Activated T-helper 1 cell treated with anti-CD3 and anti-CD28 coated beads, Interleukin-12 subunit alpha, Interleukin-12 subunit beta, Interleukin-2, Interleukin-4 antibody, amounts not matched to agents 30 ng/mL and 10 ng/mL and 1 ng/mL, durations not matched to agents 14 hours and 24 hours and 36 hours (primary cell): ENCODE measurements around the gene KIF1A. TPM values are rescaled to one million over a fixed set of nuclear protein-coding genes. Genes with fewer than 3 reads are reported as not detected.
A peak's percentile ranks its signal among the peaks of the same experiment; 100 is the strongest.

Experiments
- DNase-seq: peaks from one replicate; pipeline ENCODE4 v3.0.0; 2021; ENCODE audit warnings: low spot score
- H3K27ac Mint-ChIP-seq: one replicate; pipeline ENCODE4 v1.8.0; 2021; ENCODE audit warnings: mild to moderate bottlenecking, mixed read lengths
- H3K27me3 Mint-ChIP-seq: one replicate; pipeline ENCODE4 v1.8.0; 2022; ENCODE audit warnings: mild to moderate bottlenecking, moderate library complexity, mixed read lengths; ENCODE audit not compliant: insufficient read depth
- H3K36me3 Mint-ChIP-seq: one replicate; pipeline ENCODE4 v1.8.0; 2021; ENCODE audit warnings: low read depth, mixed read lengths
- H3K4me1 Mint-ChIP-seq: one replicate; pipeline ENCODE4 v1.8.0; 2021; ENCODE audit warnings: low read depth, mixed read lengths
- H3K4me3 Mint-ChIP-seq: one replicate; pipeline ENCODE4 v1.8.0; 2021; ENCODE audit warnings: mild to moderate bottlenecking, moderate library complexity, mixed read lengths
- H3K9me3 Mint-ChIP-seq: one replicate; pipeline ENCODE4 v1.8.0; 2021; ENCODE audit warnings: mixed read lengths
- intact Hi-C: fragments of 100-400 bp; cut with micrococcal nuclease; formaldehyde crosslinking; loops from one replicate; pipeline ENCODE4 v1.15.1; 2024
- total RNA-seq: library from RNA; stranded (reverse); gene quantifications from 2 replicates; pipeline ENCODE4 v1.2.3, GENCODE V29; 2022

KIF1A gene
- total RNA-seq, 1 donor from 2014 or later: 0.83 TPM

- no peaks in the 10 kb centered on the region for H3K36me3 Mint-ChIP-seq
- H3K4me1 Mint-ChIP-seq: no peaks in the 10 kb centered on the region
- intact Hi-C loops: no loop called here
- no peak overlapping the region for H3K4me3 Mint-ChIP-seq
- no peak for DNase-seq
- H3K27me3 Mint-ChIP-seq: peaks cover 5% of the 10 kb centered on the region
- H3K27ac Mint-ChIP-seq: no peak overlapping the region
- no peaks in the 10 kb centered on the region for H3K9me3 Mint-ChIP-seq
Measured at GRCh38 chr2:240836781-240837467, 16.9 kb upstream of the KIF1A start.

GRCh38 chr2:240835528-240835927 is 15.5 kb upstream of the KIF1A start:
- Mint-ChIP-seq H3K27me3 (peaks cover 12% of the 10 kb centered on the region), H3K9me3 (no peaks in the 10 kb centered on the region), H3K27ac (no peak overlapping the region), H3K4me3 (no peak overlapping the region), H3K36me3 (no peaks in the 10 kb centered on the region), H3K4me1 (no peaks in the 10 kb centered on the region)
- intact Hi-C loops: no loop called here
- no peak for DNase-seq

GRCh38 chr2:240834377-240834975 is 14.5 kb upstream of the KIF1A start:
- Mint-ChIP-seq H3K4me3 (no peak overlapping the region), H3K4me1 (no peaks in the 10 kb centered on the region), H3K27ac (no peak overlapping the region), H3K27me3 (peaks cover 23% of the 10 kb centered on the region), H3K9me3 (no peaks in the 10 kb centered on the region), H3K36me3 (no peaks in the 10 kb centered on the region)
- intact Hi-C loops: loop anchor here (5.0 kb wide), 1 partner anchor 483 kb away; the partner anchor contains the start of genes HDLBP and SEPTIN2
- no peak for DNase-seq

- intact Hi-C loops: loop anchor here (2.0 to 5.0 kb wide), 2 partner anchors 483 to 697 kb away; partner anchors contain the start of genes COPS9, HDLBP and SEPTIN2
- Mint-ChIP-seq H3K9me3 (no peaks in the 10 kb centered on the region), H3K4me3 (no peak overlapping the region), H3K27ac (no peak overlapping the region), H3K4me1 (no peaks in the 10 kb centered on the region), H3K27me3 (peaks cover 28% of the 10 kb centered on the region), H3K36me3 (no peaks in the 10 kb centered on the region)
- DNase-seq: no peak
Measured at GRCh38 chr2:240833724-240834285, 13.8 kb upstream of the KIF1A start.

GRCh38 chr2:240832921-240833494 is 13.0 kb upstream of the KIF1A start:
- intact Hi-C loops: loop anchor here (1.0 to 5.0 kb wide), 9 partner anchors 165 to 1048 kb away; partner anchors contain the start of genes CAPN10, COPS9, GPC1 and HDLBP
- Mint-ChIP-seq H3K36me3 (no peaks in the 10 kb centered on the region), H3K9me3 (no peaks in the 10 kb centered on the region), H3K27ac (no peak overlapping the region), H3K27me3 (peaks cover 27% of the 10 kb centered on the region), H3K4me1 (no peaks in the 10 kb centered on the region), H3K4me3 (no peak overlapping the region)
- DNase-seq: no peak

- Mint-ChIP-seq H3K4me1 (no peaks in the 10 kb centered on the region), H3K36me3 (no peaks in the 10 kb centered on the region), H3K27me3 (peaks cover 27% of the 10 kb centered on the region), H3K27ac (no peak overlapping the region), H3K4me3 (no peak overlapping the region), H3K9me3 (no peaks in the 10 kb centered on the region)
- peak; percentile 97 for DNase-seq
- intact Hi-C loops: loop anchor here (1.0 to 5.0 kb wide), 9 partner anchors 166 to 1049 kb away; partner anchors contain the start of genes CAPN10, COPS9, GPC1 and HDLBP
Measured at GRCh38 chr2:240832205-240832727, 12.2 kb upstream of the KIF1A start.

- Mint-ChIP-seq H3K4me3 (peak overlapping the region; percentile 72), H3K27ac (no peak overlapping the region), H3K4me1 (no peaks in the 10 kb centered on the region), H3K36me3 (no peaks in the 10 kb centered on the region), H3K27me3 (peaks cover 23% of the 10 kb centered on the region), H3K9me3 (no peaks in the 10 kb centered on the region)
- intact Hi-C loops: loop anchor here (1.0 to 5.0 kb wide), 9 partner anchors 167 to 1050 kb away; partner anchors contain the start of genes CAPN10, COPS9, GPC1 and HDLBP
- no peak for DNase-seq
Measured at GRCh38 chr2:240831594-240832204, 11.7 kb upstream of the KIF1A start.

- DNase-seq: no peak
- no peaks in the 10 kb centered on the region for H3K36me3 Mint-ChIP-seq
- intact Hi-C loops: no loop called here
- H3K9me3 Mint-ChIP-seq: no peaks in the 10 kb centered on the region
- H3K4me3 Mint-ChIP-seq: no peak overlapping the region
- no peak overlapping the region for H3K27ac Mint-ChIP-seq
- H3K27me3 Mint-ChIP-seq: peaks cover 54% of the 10 kb centered on the region
- H3K4me1 Mint-ChIP-seq: no peaks in the 10 kb centered on the region
Measured at GRCh38 chr2:240825476-240825875, 5.5 kb upstream of the KIF1A start.

- Mint-ChIP-seq H3K4me3 (no peak overlapping the region), H3K9me3 (no peaks in the 10 kb centered on the region)
- DNase-seq: no peak
Measured at GRCh38 chr2:240823449-240824336, 3.7 kb upstream of the KIF1A start.

GRCh38 chr2:240822280-240822847 is 2.3 kb upstream of the KIF1A start:
- Mint-ChIP-seq H3K36me3 (no peaks in the 10 kb centered on the region), H3K27ac (no peak overlapping the region), H3K27me3 (peaks cover 49% of the 10 kb centered on the region), H3K4me3 (no peak overlapping the region), H3K9me3 (no peaks in the 10 kb centered on the region), H3K4me1 (no peaks in the 10 kb centered on the region)
- no peak for DNase-seq
- intact Hi-C loops: no loop called here

More at GRCh38 chr2:240823449-240824336, 3.7 kb upstream of the KIF1A start:
- H3K36me3 Mint-ChIP-seq: no peaks in the 10 kb centered on the region
- no peak overlapping the region for H3K27ac Mint-ChIP-seq
- peaks cover 39% of the 10 kb centered on the region for H3K27me3 Mint-ChIP-seq
- H3K4me1 Mint-ChIP-seq: no peaks in the 10 kb centered on the region
- intact Hi-C loops: no loop called here

- no peaks in the 10 kb centered on the region for H3K36me3 Mint-ChIP-seq
- intact Hi-C loops: no loop called here
Measured at GRCh38 chr2:240821429-240821778, 1.4 kb upstream of the KIF1A start.

More at GRCh38 chr2:240821429-240821778, 1.4 kb upstream of the KIF1A start:
- peak overlapping the region; percentile 19 for H3K4me3 Mint-ChIP-seq
- no peaks in the 10 kb centered on the region for H3K9me3 Mint-ChIP-seq
- H3K27me3 Mint-ChIP-seq: peaks cover 50% of the 10 kb centered on the region
- DNase-seq: no peak
- no peaks in the 10 kb centered on the region for H3K4me1 Mint-ChIP-seq
- H3K27ac Mint-ChIP-seq: no peak overlapping the region
